Measurements from ENCODE around the gene MYH13. TPM values are rescaled to one million over a fixed set of nuclear protein-coding genes. Genes with fewer than 3 reads are reported as not detected.

The MYH13 gene
- total RNA-seq, 1 donor from 2014 or later: not detected

GRCh38 chr17:10392880-10393279, 20.1 kb upstream of the MYH13 start:
- no peaks in the 10 kb centered on the region for H3K27me3 ChIP-seq
- intact Hi-C loops (cut with DNase I): no loop called here
- TF ChIP-seq POLR2AphosphoS5 (IDR thresholded peaks at IDR 0.05; ENCODE audit: insufficient read depth in 1 of 2, low read depth in 1 of 2) (no peak), CTCF (IDR thresholded peaks at IDR 0.05) (no peak), POLR2A (IDR thresholded peaks at IDR 0.05) (no peak)
- H3K27ac ChIP-seq: no peak overlapping the region
- no peaks in the 10 kb centered on the region for H3K4me1 ChIP-seq
- DNase-seq (ENCODE audit: extremely low spot score in 2 of 2): no peak
- H3K4me3 ChIP-seq: no peak overlapping the region
- no peaks in the 10 kb centered on the region for H3K9me3 ChIP-seq
- no peaks in the 10 kb centered on the region for H3K36me3 ChIP-seq

GRCh38 chr17:10385871-10386270, 13.1 kb upstream of the MYH13 start:
- no peak for DNase-seq (ENCODE audit: extremely low spot score in 2 of 2)
- intact Hi-C loops (cut with DNase I): no loop called here
- Histone ChIP-seq H3K9me3 (no peaks in the 10 kb centered on the region), H3K4me3 (no peak overlapping the region), H3K27me3 (no peaks in the 10 kb centered on the region), H3K27ac (no peak overlapping the region), H3K4me1 (no peaks in the 10 kb centered on the region), H3K36me3 (no peaks in the 10 kb centered on the region)
- TF ChIP-seq POLR2AphosphoS5 (IDR thresholded peaks at IDR 0.05; ENCODE audit: insufficient read depth in 1 of 2, low read depth in 1 of 2) (no peak), CTCF (IDR thresholded peaks at IDR 0.05) (no peak)

GRCh38 chr17:10384175-10384574, 11.4 kb upstream of the MYH13 start:
- no peaks in the 10 kb centered on the region for H3K36me3 ChIP-seq
- no peaks in the 10 kb centered on the region for H3K4me1 ChIP-seq
- H3K4me3 ChIP-seq: no peak overlapping the region
- no peak for DNase-seq (ENCODE audit: extremely low spot score in 2 of 2)
- H3K9me3 ChIP-seq: no peaks in the 10 kb centered on the region
- intact Hi-C loops (cut with DNase I): no loop called here
- TF ChIP-seq POLR2AphosphoS5 (IDR thresholded peaks at IDR 0.05; ENCODE audit: insufficient read depth in 1 of 2, low read depth in 1 of 2) (no peak), POLR2A (IDR thresholded peaks at IDR 0.05) (no peak), CTCF (IDR thresholded peaks at IDR 0.05) (no peak)
- H3K27ac ChIP-seq: no peak overlapping the region
- no peaks in the 10 kb centered on the region for H3K27me3 ChIP-seq

GRCh38 chr17:10380631-10381408, 8.0 kb upstream of the MYH13 start:
- TF ChIP-seq POLR2AphosphoS5 (IDR thresholded peaks at IDR 0.05; ENCODE audit: insufficient read depth in 1 of 2, low read depth in 1 of 2) (no peak), CTCF (IDR thresholded peaks at IDR 0.05) (no peak)
- Histone ChIP-seq H3K4me1 (no peaks in the 10 kb centered on the region), H3K9me3 (no peaks in the 10 kb centered on the region), H3K27ac (no peak overlapping the region), H3K36me3 (no peaks in the 10 kb centered on the region), H3K4me3 (no peak overlapping the region), H3K27me3 (no peaks in the 10 kb centered on the region)
- intact Hi-C loops (cut with DNase I): no loop called here
- DNase-seq (ENCODE audit: extremely low spot score in 2 of 2): no peak

- TF ChIP-seq POLR2A (IDR thresholded peaks at IDR 0.05) (no peak), POLR2AphosphoS5 (IDR thresholded peaks at IDR 0.05; ENCODE audit: insufficient read depth in 1 of 2, low read depth in 1 of 2) (no peak), CTCF (IDR thresholded peaks at IDR 0.05) (no peak)
- intact Hi-C loops (cut with DNase I): no loop called here
- no peaks in the 10 kb centered on the region for H3K36me3 ChIP-seq
Measured at GRCh38 chr17:10370016-10370608, 2.7 kb downstream of the MYH13 start.

More at GRCh38 chr17:10370016-10370608, 2.7 kb downstream of the MYH13 start:
- H3K9me3 ChIP-seq: no peaks in the 10 kb centered on the region
- no peak overlapping the region for H3K4me3 ChIP-seq
- H3K27ac ChIP-seq: no peak overlapping the region
- DNase-seq (ENCODE audit: extremely low spot score in 2 of 2): no peak
- H3K27me3 ChIP-seq: no peaks in the 10 kb centered on the region
- no peaks in the 10 kb centered on the region for H3K4me1 ChIP-seq
